ENCODE measurements around the gene PHAF1.

GRCh38 chr16:67075331-67075730, 34.4 kb upstream of the PHAF1 start:
- no peak for TF ChIP-seq GATA3 (IDR thresholded peaks at IDR 0.05; ENCODE audit: low read depth, low read length)
- no peak for TF ChIP-seq GATA2 (IDR thresholded peaks at IDR 0.05; ENCODE audit: low read depth, low read length)
